A549 treated with AZD2906 at 1 μM for 4 hours (cell line): ENCODE data around the gene DPRX. TPM values are rescaled to one million over a fixed set of nuclear protein-coding genes. Genes with fewer than 3 reads are reported as not detected.

Experiments
- total RNA-seq: library from RNA; stranded (reverse); fragments of 200-300 nt; extraction: Qiagen RNA extraction; gene quantifications from 5 replicates; pipeline ENCODE4 v1.2.3, GENCODE V29; 2022

The DPRX gene
- not detected in 5 replicates for total RNA-seq

DNA sequence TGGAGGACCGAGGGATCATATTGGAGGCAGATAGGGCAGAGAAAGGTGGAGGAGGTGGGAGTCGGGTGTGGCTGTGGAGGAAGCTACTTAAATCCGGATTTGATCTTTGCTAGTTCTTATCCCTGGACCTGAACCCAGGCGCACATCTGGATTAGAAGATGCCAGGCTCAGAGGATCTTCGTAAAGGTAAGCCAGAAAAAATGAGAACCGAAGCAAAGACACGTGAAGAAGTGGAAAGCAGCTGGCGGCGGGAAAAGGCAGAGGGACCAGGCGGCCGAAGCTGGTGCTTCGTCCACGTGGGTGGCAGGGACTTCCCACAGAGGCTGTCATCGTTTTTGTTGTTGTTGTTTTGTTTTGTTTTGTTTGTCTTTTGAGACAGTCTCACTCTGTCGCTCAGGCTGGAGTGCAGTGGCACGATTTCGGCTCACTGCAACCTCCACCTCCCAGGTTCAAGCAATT is at the start of gene DPRX:
TSS of gene DPRX (plus strand) at position 51 of the 459 bp plus-strand sequence. CDS start at position 159, 108 bp downstream.

Other genes with a start within 250 kb of the DPRX start
- 3.2 to 5.7 TPM (median 3.5 TPM) in 5 replicates for gene ZNF765, start 236.8 kb upstream of the DPRX start, total RNA-seq
- 6.8 to 7.8 TPM (median 6.9 TPM) in 5 replicates for gene ZNF761, start 200.0 kb upstream of the DPRX start, total RNA-seq
- gene ZNF813, start 164.3 kb upstream of the DPRX start, total RNA-seq = 0.16 to 0.32 TPM (median 0.19 TPM) in 5 replicates
- 10.2 to 11.0 TPM (median 10.5 TPM) in 5 replicates for gene ZNF331, start 93.9 kb upstream of the DPRX start, total RNA-seq
- gene NLRP12, start 192.3 kb downstream of the DPRX start, total RNA-seq = not detected in 5 replicates
- 231 to 314 TPM (median 278 TPM) in 5 replicates for gene MYADM, start 235.9 kb downstream of the DPRX start, total RNA-seq